GM12878 (cell line): Measurements from ENCODE around the gene FBXO38. TPM values are rescaled to one million over a fixed set of nuclear protein-coding genes. Genes with fewer than 3 reads are reported as not detected.
"Not testable (repeated sequence)": the region's sequence is repeated elsewhere in the genome, so short reads cannot be mapped to it uniquely, and the experiment has no call there.

Experiments
- ATAC-seq: fragments of 200-7000 bp; cut with Tn5 transposase; 3 replicates; pipeline ENCODE4 v1.9.1; 2020; ENCODE audit warnings: mild to moderate bottlenecking, moderate library complexity
- BruUV-seq: library from RNA; stranded (reverse); fragments of 400-500 nt; replicated peaks from 2 replicates; lab custom pipeline; 2021; lab: Mats Ljungman, UMichigan
- CTCF ChIA-PET: fragments of 300-600 bp; sonication (Branson Sonifier 250); formaldehyde crosslinking; extraction: SDS; loops from one replicate; lab custom pipeline; 2021; ENCODE audit warnings: inconsistent platforms; lab: Yijun Ruan, JAX
- POLR2A ChIA-PET: fragments of 350-600 bp; formaldehyde crosslinking; extraction: SDS; loops from one replicate; lab custom pipeline; 2021; ENCODE audit warnings: inconsistent platforms; lab: Charles Lee
- RAD21 ChIA-PET: fragments of 300-600 bp; sonication (Branson Sonifier 250); formaldehyde crosslinking; loops from one replicate; lab custom pipeline; 2023; ENCODE audit warnings: antibody characterized with exemption; ENCODE audit not compliant: unreplicated experiment; lab: Charles Lee
- SMC1A ChIA-PET: fragments of 300-600 bp; sonication (Branson Sonifier 250); formaldehyde crosslinking; loops from one replicate; lab custom pipeline; 2023; ENCODE audit not compliant: unreplicated experiment, uncharacterized antibody; lab: Charles Lee
- DNase-seq: peaks from one replicate; pipeline ENCODE4 v3.0.0-alpha.2; 2011; ENCODE audit warnings: low read depth, low spot score
- FAIRE-seq: peaks from 3 replicates; lab custom pipeline; 2011; peaks lifted over from hg19 to GRCh38; lab: Jason Lieb, UNC
- H2AFZ ChIP-seq: 2 replicates; pipeline ENCODE4 v1.6.0; 2011; ENCODE audit warnings: low read depth, low read length, control low read depth; ENCODE audit not compliant: control insufficient read depth
- H3K27ac ChIP-seq: 2 replicates; pipeline ENCODE4 v1.5.1; 2011; ENCODE audit warnings: control low read depth; ENCODE audit not compliant: control insufficient read depth, insufficient read depth
- H3K27me3 ChIP-seq, 2 experiments: replicated peaks in 1 of 2; 2 replicates each; pipeline versions ENCODE4 v1.6.0 to v1.6.1; 2011; ENCODE audit warnings: low read length in 1 of 2; ENCODE audit not compliant: control insufficient read depth in 2 of 2, insufficient read depth in 2 of 2
- H3K36me3 ChIP-seq, 2 experiments: 2 replicates each; pipeline ENCODE4 v1.5.1; 2011; ENCODE audit warnings: low read length in 1 of 2; ENCODE audit not compliant: control insufficient read depth in 2 of 2, insufficient read depth in 2 of 2
- H3K4me1 ChIP-seq: 2 replicates; pipeline ENCODE4 v1.6.1; 2011; ENCODE audit warnings: mild to moderate bottlenecking, low read length, moderate library complexity, mixed read lengths; ENCODE audit not compliant: control insufficient read depth, insufficient read depth
- H3K4me2 ChIP-seq: 2 replicates; pipeline ENCODE4 v1.6.0; 2011; ENCODE audit warnings: control low read depth; ENCODE audit not compliant: control insufficient read depth, insufficient read depth
- H3K4me3 ChIP-seq: fragments of 200-600 bp; sonication (generic); 2 replicates; pipeline ENCODE4 v1.5.1; 2016
- H3K79me2 ChIP-seq: 2 replicates; pipeline ENCODE4 v1.6.0; 2011; ENCODE audit warnings: low read length; ENCODE audit not compliant: control insufficient read depth, insufficient read depth
- H3K9ac ChIP-seq: 2 replicates; pipeline ENCODE4 v1.8.0; 2011; ENCODE audit warnings: low read length, control low read depth, mixed read lengths; ENCODE audit not compliant: control insufficient read depth, insufficient read depth
- H3K9me3 ChIP-seq: replicated peaks from 3 replicates; pipeline ENCODE4 v1.5.1; 2011; ENCODE audit warnings: mild to moderate bottlenecking, low read length; ENCODE audit not compliant: control insufficient read depth, insufficient read depth
- H4K20me1 ChIP-seq: 2 replicates; pipeline ENCODE4 v1.6.0; 2011; ENCODE audit not compliant: control insufficient read depth, insufficient read depth
- BCLAF1 ChIP-seq: fragments of 450-650 bp; IDR thresholded peaks from 2 replicates; pipeline ENCODE4 v1.6.1; 2017; ENCODE audit warnings: antibody characterized with exemption, mild to moderate bottlenecking, moderate library complexity
- IKZF1 ChIP-seq: fragments of 450-650 bp; conservative IDR thresholded peaks from 2 replicates; pipeline ENCODE4 v1.6.1; 2017; ENCODE audit warnings: antibody characterized with exemption, mild to moderate bottlenecking
- IRF3 ChIP-seq: fragments of 450-650 bp; IDR thresholded peaks from 2 replicates; pipeline ENCODE4 v1.6.1; 2014; ENCODE audit warnings: mild to moderate bottlenecking
- MYB ChIP-seq: fragments of 150-350 bp; IDR thresholded peaks from 2 replicates; pipeline ENCODE4 v1.6.1; 2014; ENCODE audit warnings: mild to moderate bottlenecking, low read depth, low read length, borderline replicate concordance
- RCOR1 ChIP-seq: conservative IDR thresholded peaks from 2 replicates; pipeline ENCODE4 v1.6.1; 2012; ENCODE audit warnings: low read depth, low read length, improper control_type of control experiment
- WGBS: methylation state at CpG from one replicate; pipeline ENCODE4 v1.1.6; 2016; ENCODE audit warnings: low lambda C conversion rate; ENCODE audit not compliant: insufficient replicate concordance, insufficient coverage; ENCODE audit errors: missing lambda C conversion rate; 5-methylcytosine and 5-hydroxymethylcytosine counted together
- in situ Hi-C: fragments of 300-500 bp; cut with MboI; formaldehyde crosslinking; loops from 9 replicates; pipeline ENCODE4 v1.14.3; 2018; ENCODE audit warnings: mixed read lengths
- intact Hi-C: fragments of 100-400 bp; cut with micrococcal nuclease; formaldehyde crosslinking; loops from one replicate; pipeline ENCODE4 v1.14.2; 2022; ENCODE audit not compliant: unreplicated experiment
- polyA plus RNA-seq, 11 experiments: library from polyadenylated mRNA; depleted of rRNA in 4 of 11; unstranded in 6 of 11; stranded (reverse) in 5 of 11; fragments of >200 nt; fragmentation: Nextera tagmentation in 4 of 11; fragmentation: Illumina TruSeq in 1 of 11; extraction: Ambion mirVana in 4 of 11; extraction: Trizol in 1 of 11; gene quantifications; 1 replicate in 1 of 11; 2 replicates in 10 of 11; pipeline versions ENCODE4 v1.2.1 to v1.2.3, GENCODE V29; 2011 to 2016; ENCODE audit warnings: inconsistent platforms in 2 of 11, missing spikeins in 2 of 11, low read depth in 1 of 11
- total RNA-seq, 4 experiments: library from RNA; depleted of rRNA in 3 of 4; stranded (reverse); fragments of >200 nt in 3 of 4; fragmentation: Illumina TruSeq in 1 of 4; extraction: Trizol in 1 of 4; gene quantifications; 2 replicates each; pipeline versions ENCODE4 v1.2.1 to v1.2.3, GENCODE V29; 2013 to 2021
- TF ChIP-seq, protein P1 (sequence below): IDR thresholded peaks from 2 replicates; pipeline ENCODE4 v1.6.1; 2012; ENCODE audit warnings: improper control_type of control experiment, low read depth, low read length; ENCODE audit not compliant: insufficient replicate concordance

FBXO38 gene
- total and polyA plus RNA-seq, 10 of the 15 experiments (the other 5 are each of a cell fraction or from before 2014, with no cell fraction given), result 9.1 to 44.6 (median 28.3) TPM

GRCh38 chr5:148468746-148469145 is 85.0 kb downstream of the FBXO38 start:
- DNase-seq, H3K4me2 ChIP-seq, SMC1A ChIA-PET, H2AFZ ChIP-seq, FAIRE-seq, H3K4me1 ChIP-seq, H3K27me3 ChIP-seq, POLR2A ChIA-PET, H3K4me3 ChIP-seq, H3K27ac ChIP-seq, H4K20me1 ChIP-seq, H3K79me2 ChIP-seq, ATAC-seq, intact Hi-C loops, H3K9ac ChIP-seq, H3K36me3 ChIP-seq, H3K9me3 ChIP-seq, in situ Hi-C loops, BruUV-seq: not testable (repeated sequence)
- ChIA-PET RAD21 (interaction anchor here (0.5 kb wide), 1 partner anchor 8 kb away, joined by 3 read pairs; no protein-coding TSS in a partner anchor), CTCF (interaction anchor here (1.7 to 3.1 kb wide), 2 partner anchors 11 to 13 kb away, joined by 4 to 11 read pairs; no protein-coding TSS in a partner anchor)
- WGBS, result 34% methylated on average over 5 of the region's 5 CpGs

DNA sequence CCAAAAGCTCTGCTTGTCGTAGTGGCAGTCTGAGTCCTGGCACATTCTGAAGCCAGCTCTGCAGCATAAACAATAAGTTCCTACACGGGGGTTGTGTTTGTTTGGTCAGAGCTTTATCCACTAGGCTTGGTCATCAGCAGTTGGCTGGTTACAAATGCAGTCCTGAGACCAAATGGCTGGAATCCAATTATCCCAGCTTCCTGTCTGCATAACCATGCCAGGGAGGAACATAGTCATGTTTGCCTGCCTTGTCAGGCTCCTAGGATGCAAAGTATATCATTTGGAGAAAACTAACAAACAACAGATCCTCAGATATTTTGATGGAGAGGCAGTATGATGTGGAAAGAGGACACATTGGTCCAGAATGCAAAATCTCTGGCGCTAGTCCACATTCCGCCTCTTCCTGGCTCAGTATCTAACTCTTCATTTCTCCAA is 85.8 kb downstream of the FBXO38 start:
- 52% methylated on average over 4 of the region's 4 CpGs for WGBS
- H3K4me2 ChIP-seq, result no peak overlapping the region
- H2AFZ ChIP-seq, result no peak overlapping the region
- no peak overlapping the region for H3K4me3 ChIP-seq
- H3K9me3 ChIP-seq, result no peaks in the 10 kb centered on the region
- CTCF ChIA-PET, result interaction anchor here (1.7 to 3.1 kb wide), 2 partner anchors 10 to 12 kb away, joined by 4 to 11 read pairs; no protein-coding TSS in a partner anchor
- no peaks in the 10 kb centered on the region for H3K79me2 ChIP-seq
- intact Hi-C loops, result no loop called here
- POLR2A ChIA-PET, result no interaction called here
- RAD21 ChIA-PET, result no interaction called here
- no peaks in the 10 kb centered on the region for H3K27me3 ChIP-seq
- H3K9ac ChIP-seq, result no peak overlapping the region
- no peaks in the 10 kb centered on the region for H3K36me3 ChIP-seq
- SMC1A ChIA-PET, result interaction anchor here (0.8 kb wide), 1 partner anchor 204 kb away, joined by 3 read pairs; no protein-coding TSS in a partner anchor
- in situ Hi-C loops, result no loop called here
- no peak for DNase-seq
- H3K4me1 ChIP-seq, result no peaks in the 10 kb centered on the region
- BruUV-seq, result no TSS peak
- no peak overlapping the region for H3K27ac ChIP-seq
- no peak for ATAC-seq
- no peaks in the 10 kb centered on the region for H4K20me1 ChIP-seq
- FAIRE-seq, result no peak
- TF ChIP-seq MYB (no peak), RCOR1 (no peak), IKZF1 (no peak), IRF3 (no peak), BCLAF1 (no peak)
- TF ChIP-seq, protein P1, sequence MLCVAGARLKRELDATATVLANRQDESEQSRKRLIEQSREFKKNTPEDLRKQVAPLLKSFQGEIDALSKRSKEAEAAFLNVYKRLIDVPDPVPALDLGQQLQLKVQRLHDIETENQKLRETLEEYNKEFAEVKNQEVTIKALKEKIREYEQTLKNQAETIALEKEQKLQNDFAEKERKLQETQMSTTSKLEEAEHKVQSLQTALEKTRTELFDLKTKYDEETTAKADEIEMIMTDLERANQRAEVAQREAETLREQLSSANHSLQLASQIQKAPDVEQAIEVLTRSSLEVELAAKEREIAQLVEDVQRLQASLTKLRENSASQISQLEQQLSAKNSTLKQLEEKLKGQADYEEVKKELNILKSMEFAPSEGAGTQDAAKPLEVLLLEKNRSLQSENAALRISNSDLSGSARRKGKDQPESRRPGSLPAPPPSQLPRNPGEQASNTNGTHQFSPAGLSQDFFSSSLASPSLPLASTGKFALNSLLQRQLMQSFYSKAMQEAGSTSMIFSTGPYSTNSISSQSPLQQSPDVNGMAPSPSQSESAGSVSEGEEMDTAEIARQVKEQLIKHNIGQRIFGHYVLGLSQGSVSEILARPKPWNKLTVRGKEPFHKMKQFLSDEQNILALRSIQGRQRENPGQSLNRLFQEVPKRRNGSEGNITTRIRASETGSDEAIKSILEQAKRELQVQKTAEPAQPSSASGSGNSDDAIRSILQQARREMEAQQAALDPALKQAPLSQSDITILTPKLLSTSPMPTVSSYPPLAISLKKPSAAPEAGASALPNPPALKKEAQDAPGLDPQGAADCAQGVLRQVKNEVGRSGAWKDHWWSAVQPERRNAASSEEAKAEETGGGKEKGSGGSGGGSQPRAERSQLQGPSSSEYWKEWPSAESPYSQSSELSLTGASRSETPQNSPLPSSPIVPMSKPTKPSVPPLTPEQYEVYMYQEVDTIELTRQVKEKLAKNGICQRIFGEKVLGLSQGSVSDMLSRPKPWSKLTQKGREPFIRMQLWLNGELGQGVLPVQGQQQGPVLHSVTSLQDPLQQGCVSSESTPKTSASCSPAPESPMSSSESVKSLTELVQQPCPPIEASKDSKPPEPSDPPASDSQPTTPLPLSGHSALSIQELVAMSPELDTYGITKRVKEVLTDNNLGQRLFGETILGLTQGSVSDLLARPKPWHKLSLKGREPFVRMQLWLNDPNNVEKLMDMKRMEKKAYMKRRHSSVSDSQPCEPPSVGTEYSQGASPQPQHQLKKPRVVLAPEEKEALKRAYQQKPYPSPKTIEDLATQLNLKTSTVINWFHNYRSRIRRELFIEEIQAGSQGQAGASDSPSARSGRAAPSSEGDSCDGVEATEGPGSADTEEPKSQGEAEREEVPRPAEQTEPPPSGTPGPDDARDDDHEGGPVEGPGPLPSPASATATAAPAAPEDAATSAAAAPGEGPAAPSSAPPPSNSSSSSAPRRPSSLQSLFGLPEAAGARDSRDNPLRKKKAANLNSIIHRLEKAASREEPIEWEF, result no peak
